HFF-Myc (cell line): ENCODE results near the gene CSAD.

Experiments used
- DNase-seq: peaks from one replicate; pipeline ENCODE4 v3.0.0-alpha.2; 2011; ENCODE audit warnings: low read depth; ENCODE audit errors: extremely low read depth
- H3K4me3 ChIP-seq: replicated peaks from 2 replicates; pipeline ENCODE4 v1.5.1; 2011; ENCODE audit warnings: low read depth, mild to moderate bottlenecking, control low read depth, low read length
- CTCF ChIP-seq: IDR thresholded peaks from 2 replicates; pipeline ENCODE4 v1.5.1; 2012; ENCODE audit warnings: mild to moderate bottlenecking, low read depth, low read length, control low read depth; ENCODE audit errors: missing control alignments

The CSAD gene

GRCh38 chr12:53199700-53200099, 19.0 kb upstream of the CSAD start:
- no peak overlapping the region for H3K4me3 ChIP-seq
- no peak for TF ChIP-seq CTCF
- no peak for DNase-seq

- DNase-seq, result no peak
- no peak for TF ChIP-seq CTCF
- no peak overlapping the region for H3K4me3 ChIP-seq
These were observed 17.9 kb upstream of the CSAD start for GRCh38 chr12:53198486-53199110.

GRCh38 chr12:53197011-53197640, 16.4 kb upstream of the CSAD start:
- TF ChIP-seq CTCF, result no peak
- DNase-seq, result no peak
- H3K4me3 ChIP-seq, result no peak overlapping the region

- H3K4me3 ChIP-seq, result no peak overlapping the region
- no peak for TF ChIP-seq CTCF
- no peak for DNase-seq
These were observed 15.8 kb upstream of the CSAD start for GRCh38 chr12:53196486-53196885.

GRCh38 chr12:53195516-53196420, 15.0 kb upstream of the CSAD start:
- DNase-seq, result no peak
- TF ChIP-seq CTCF, result no peak

GRCh38 chr12:53194973-53195372, 14.2 kb upstream of the CSAD start:
- DNase-seq, result no peak
- TF ChIP-seq CTCF, result no peak
- no peak overlapping the region for H3K4me3 ChIP-seq

More at GRCh38 chr12:53195516-53196420, 15.0 kb upstream of the CSAD start:
- H3K4me3 ChIP-seq, result no peak overlapping the region
